HCEC 1CT (cell line): ENCODE measurements around the gene KMT5C.

Experiments
- DNase-seq: peaks from one replicate; pipeline ENCODE4 v3.0.0-alpha.2; 2017

Gene KMT5C

GRCh38 chr19:55369653-55370304, 30.1 kb downstream of the KMT5C start:
- peak; percentile 76 for DNase-seq

GRCh38 chr19:55370305-55370988, 30.8 kb downstream of the KMT5C start, which contains the start of gene IL11:
Gene IL11 (minus strand): TSS chr19:55370463. CDS start chr19:55370310, 153 bp downstream.
- DNase-seq = peak; percentile 61

- DNase-seq = no peak
Measured at GRCh38 chr19:55372316-55373081, 32.8 kb downstream of the KMT5C start.

GRCh38 chr19:55373306-55373992, 33.8 kb downstream of the KMT5C start:
- no peak for DNase-seq

GRCh38 chr19:55373993-55374757, 34.5 kb downstream of the KMT5C start:
- peak; percentile 45 for DNase-seq

- DNase-seq = no peak
Measured at GRCh38 chr19:55376241-55376933, 36.7 kb downstream of the KMT5C start, which contains the start of gene TMEM190. Gene TMEM190 (plus strand): TSS chr19:55376826. CDS start chr19:55376854, 28 bp downstream.

GRCh38 chr19:55377356-55378131, 37.9 kb downstream of the KMT5C start:
- no peak for DNase-seq

GRCh38 chr19:55379174-55379573, 39.5 kb downstream of the KMT5C start:
- DNase-seq = no peak

GRCh38 chr19:55382013-55382412, 42.3 kb downstream of the KMT5C start:
- DNase-seq = no peak

GRCh38 chr19:55382522-55383054, 42.9 kb downstream of the KMT5C start:
- no peak for DNase-seq

GRCh38 chr19:55383279-55384130, 43.8 kb downstream of the KMT5C start:
- peak; percentile 64 for DNase-seq

- DNase-seq = no peak
Measured at GRCh38 chr19:55384131-55384919, 44.6 kb downstream of the KMT5C start, which contains the start of gene TMEM238. Gene TMEM238 (minus strand): TSS chr19:55384292. CDS start chr19:55384259, 33 bp downstream.

GRCh38 chr19:55384920-55385723, 45.4 kb downstream of the KMT5C start:
- DNase-seq = peak; percentile 90

- peak; percentile 95 for DNase-seq
Measured at GRCh38 chr19:55385724-55386492, 46.2 kb downstream of the KMT5C start, which contains the start of gene RPL28. Gene RPL28 (plus strand): TSS chr19:55385932. CDS start chr19:55386358, 426 bp downstream.

- DNase-seq = no peak
Measured at GRCh38 chr19:55386493-55386971, 46.9 kb downstream of the KMT5C start.

GRCh38 chr19:55387736-55388497, 48.2 kb downstream of the KMT5C start:
- no peak for DNase-seq
